GM19438 (cell line): ENCODE data around the gene LCN2.

Source experiments
- ATAC-seq: cut with Tn5 transposase; IDR thresholded peaks from one replicate; pipeline ENCODE4 v1.9.1; 2021; ENCODE audit warnings: low read depth; ENCODE audit not compliant: unreplicated experiment

LCN2 gene

DNA sequence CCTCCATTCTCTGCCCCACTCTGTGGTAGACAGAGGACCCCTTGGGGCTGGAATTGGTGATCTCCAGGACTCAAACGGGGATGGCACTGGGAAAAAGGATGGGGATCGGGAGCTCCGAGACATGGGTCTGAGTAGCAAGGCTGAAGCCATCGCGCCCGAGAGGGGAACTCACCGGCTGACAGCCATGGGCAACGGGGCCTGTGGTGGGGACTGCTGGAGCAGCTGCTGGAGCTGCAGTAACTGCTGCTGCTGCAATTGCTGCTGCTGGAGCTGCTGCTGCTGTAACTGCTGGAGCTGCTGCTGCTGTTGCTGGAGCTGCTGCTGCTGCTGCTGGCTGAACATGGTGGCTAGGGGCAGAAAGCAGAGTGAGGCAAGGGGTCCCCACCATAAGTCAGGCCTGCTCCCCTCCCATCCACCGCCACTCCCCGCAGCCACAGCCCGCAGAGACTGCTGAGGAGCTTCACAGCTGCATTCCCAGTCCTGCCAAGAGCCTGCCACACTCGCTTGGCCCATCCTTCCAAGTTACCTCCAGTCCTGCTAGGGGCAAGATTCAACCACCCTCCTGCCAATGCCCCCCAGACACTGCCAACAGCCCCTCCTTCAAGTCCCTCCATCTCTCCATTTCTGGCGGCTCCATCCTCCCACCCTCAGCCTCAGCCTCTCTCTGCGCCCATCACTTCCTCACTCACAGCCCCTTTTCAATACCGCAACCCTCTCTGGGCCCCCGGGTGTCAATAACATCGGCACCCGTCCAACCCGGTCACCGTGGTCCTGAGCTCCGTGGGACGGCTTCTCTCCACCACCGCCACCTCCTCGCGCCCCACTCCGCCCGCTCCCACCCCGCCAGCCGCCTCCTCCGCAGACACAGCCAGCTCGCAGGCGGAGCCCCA, 41.5 kb downstream of the LCN2 start:
- peak; percentile 28 for ATAC-seq

DNA sequence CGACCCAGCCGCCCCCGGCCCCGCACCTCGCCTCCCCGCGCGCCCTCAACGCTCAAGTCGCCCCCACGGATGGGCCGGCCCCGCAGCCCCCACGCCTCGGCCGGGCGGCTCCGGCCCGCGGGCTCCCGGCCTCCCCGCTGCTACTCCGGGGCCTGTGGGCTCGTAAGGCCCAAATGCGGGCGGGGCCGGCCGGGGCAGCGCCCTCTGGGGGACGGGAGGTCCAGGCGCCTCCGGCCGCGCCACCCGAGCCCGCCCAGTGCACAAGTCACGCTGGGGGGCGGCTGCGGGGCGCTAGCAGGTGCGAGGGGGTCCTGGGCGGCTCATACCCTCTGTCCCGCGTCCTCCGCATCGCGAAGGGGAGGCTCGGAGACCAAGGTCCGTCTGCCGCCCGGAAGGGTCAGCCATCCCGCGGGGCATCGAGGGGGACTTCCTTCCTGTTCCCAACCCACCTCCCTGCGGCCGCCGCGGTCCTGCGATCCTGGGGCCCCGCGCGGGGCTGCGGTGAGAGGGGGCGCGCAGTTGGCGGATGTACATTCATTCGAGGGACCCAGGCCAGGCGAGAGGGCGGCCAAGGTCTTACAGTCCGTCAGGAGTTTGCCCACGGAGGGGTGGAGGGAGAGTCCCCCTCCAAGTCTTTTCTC, 42.3 kb downstream of the LCN2 start, which contains the start of gene CIZ1:
TSS of gene CIZ1 (minus strand) at position 167 of the 641 bp plus-strand sequence. CDS start 715 bp downstream, outside the sequence.
- peak; percentile 70 for ATAC-seq

DNA sequence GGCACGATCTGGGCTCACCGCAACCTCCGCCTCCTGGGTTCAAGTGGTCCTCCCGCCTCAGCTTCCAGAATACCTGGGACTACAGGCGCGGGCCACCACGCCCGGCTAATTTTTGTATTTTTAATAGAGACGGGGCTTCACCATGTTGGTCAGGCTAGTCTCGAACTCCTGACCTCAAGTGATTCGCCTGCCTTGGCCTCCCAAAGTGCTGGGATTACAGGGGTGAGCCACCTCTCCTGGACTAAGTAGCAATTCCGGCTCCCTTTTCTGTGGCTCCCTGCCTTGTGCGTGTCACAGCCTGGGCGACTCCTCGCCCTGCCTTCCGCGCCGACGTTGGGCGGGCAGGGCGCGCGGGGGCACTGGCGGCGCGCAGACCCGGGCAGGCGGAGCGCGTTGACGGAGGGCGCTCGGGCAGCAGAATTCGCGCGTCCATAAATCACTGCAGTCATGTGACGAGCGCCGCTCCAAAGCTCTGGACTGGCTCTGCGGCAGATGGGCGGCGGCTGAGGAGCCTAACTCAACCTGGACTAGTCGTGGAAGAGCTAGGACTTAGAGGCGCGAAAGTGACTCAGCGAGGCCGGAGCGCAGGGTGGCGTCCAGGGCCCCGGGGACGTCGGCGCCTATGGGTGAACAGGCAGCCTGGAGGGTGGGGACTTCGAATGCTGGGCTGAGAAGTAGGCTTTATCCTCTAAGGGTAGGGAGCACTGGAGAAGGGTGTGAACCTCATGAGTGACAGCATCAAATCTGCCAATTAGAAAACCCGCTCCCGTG, 43.5 kb downstream of the LCN2 start:
- ATAC-seq, result peak; percentile 70

DNA sequence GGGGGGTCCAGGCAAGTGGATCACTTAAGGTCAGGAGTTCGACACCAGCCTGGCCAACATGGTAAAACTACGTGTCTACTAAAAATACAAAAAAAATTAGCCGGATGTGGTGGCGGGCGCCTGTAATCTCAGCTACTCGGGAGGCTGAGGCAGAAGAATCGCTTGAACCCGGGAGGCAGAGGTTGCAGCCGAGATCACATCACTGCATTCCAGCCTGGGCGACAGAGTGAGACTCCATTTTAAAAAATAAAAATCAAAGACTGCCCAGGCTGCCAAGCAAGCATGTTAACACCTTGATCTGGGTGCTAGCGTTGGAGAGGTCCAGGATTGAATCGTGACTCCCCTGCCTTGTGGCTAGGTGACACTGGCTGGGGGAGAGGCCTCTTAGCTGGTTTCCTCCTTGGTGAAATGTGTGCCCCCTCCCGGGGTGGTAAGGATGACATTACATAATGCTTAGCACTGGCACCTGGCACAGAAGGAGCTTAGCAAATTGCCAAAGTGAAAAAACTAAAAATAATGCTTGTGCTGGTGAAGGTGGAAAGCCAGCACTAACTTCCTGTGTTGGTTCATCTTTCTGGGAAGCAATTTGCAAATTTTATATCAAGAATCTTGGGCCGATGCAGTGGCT, 44.3 kb downstream of the LCN2 start:
- no peak for ATAC-seq

DNA sequence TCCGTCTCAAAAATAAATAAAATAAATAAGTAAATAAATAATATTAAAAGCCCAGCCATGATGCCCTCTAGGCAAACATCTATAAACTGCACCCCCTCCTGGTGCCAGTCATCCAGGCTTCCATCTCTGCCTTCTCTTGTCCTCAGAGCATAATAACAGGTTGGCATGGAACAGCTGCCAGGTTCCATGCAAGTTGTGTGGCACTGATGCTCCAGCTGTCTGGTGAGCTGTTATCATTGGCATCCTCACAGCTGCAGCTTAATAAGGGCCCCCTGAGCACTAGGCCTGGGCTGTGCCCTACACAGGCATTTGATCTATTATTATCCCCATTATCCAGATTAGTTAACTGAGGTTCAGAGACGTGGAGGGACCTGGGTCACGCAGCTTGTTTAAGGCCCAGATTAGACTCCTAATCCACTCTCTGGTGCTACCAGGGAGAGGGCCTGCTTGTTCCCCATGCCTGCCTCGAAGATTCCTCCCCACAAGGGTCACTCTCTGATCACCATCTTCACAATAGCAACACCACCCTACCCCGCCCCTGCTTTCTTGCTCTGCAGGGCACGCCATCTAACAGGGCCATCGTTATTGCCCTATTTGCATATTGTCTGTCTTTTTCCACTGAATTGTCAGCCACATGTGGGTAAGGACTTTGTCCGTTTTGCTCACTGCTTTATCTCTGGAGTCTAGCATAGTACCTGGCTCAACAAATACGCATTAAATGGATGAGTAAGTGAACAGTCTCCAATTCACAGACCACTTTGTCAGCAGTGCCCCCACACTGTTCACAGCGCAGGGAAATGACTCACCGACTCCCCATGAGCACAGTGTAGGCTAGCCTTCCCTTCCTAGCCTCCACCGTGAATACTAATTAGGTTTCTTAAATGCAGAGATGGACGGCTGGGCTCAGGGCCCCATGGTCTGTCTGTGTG, 52.5 kb downstream of the LCN2 start:
- ATAC-seq, result no peak

DNA sequence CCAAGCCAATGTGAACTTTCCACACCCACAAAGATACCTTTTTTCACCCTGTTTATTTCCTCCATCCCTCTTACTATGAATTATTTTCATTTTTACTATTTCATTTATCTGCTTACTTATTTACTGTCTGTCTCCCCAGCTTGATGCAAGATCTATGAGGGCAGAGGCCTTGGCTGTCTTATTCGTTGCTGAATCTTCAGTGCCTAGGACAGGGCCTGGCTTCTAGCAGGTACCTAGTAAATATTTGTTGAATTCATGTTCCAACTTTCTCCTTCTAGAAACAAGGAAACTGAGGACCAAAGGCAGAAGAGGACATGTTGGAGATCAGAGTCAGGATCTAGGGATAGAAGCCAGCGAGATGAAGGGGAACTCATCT, 53.4 kb downstream of the LCN2 start:
- no peak for ATAC-seq
